HepG2 (cell line): Measurements from ENCODE around the gene DENND1C. TPM values are rescaled to one million over a fixed set of nuclear protein-coding genes. Genes with fewer than 3 reads are reported as not detected.
A peak's percentile ranks its signal among the peaks of the same experiment; 100 is the strongest.

Experiments
- ATAD3A ChIP-seq: sonication (generic); formaldehyde crosslinking; IDR thresholded peaks from 2 replicates; pipeline ENCODE4 v1.4.0; 2020; ENCODE audit warnings: missing genetic modification reagents
- FOXC1 ChIP-seq: sonication (generic); formaldehyde crosslinking; IDR thresholded peaks from 2 replicates; pipeline ENCODE4 v1.8.0; 2022; ENCODE audit warnings: mild to moderate bottlenecking, missing genetic modification reagents, borderline replicate concordance
- GMEB2 ChIP-seq: IDR thresholded peaks from 2 replicates; pipeline ENCODE4 v1.6.1; 2016; ENCODE audit warnings: missing biosample characterization, missing genetic modification reagents, low read depth
- GPN1 ChIP-seq: sonication (generic); formaldehyde crosslinking; IDR thresholded peaks from 2 replicates; pipeline ENCODE4 v1.5.1; 2020; ENCODE audit warnings: missing genetic modification reagents, borderline replicate concordance
- HDAC1 ChIP-seq: sonication (generic); formaldehyde crosslinking; IDR thresholded peaks from 2 replicates; pipeline ENCODE4 v1.5.1; 2020; ENCODE audit warnings: mild to moderate bottlenecking, missing genetic modification reagents
- KDM3A ChIP-seq: IDR thresholded peaks from 2 replicates; pipeline ENCODE4 v1.6.1; 2018; ENCODE audit warnings: low read depth, missing compliant biosample characterization
- MAX ChIP-seq: IDR thresholded peaks from 2 replicates; pipeline ENCODE4 v1.6.1; 2012; ENCODE audit warnings: inconsistent platforms
- NCOA1 ChIP-seq: sonication (generic); formaldehyde crosslinking; IDR thresholded peaks from 2 replicates; pipeline ENCODE4 v1.9.0; 2021; ENCODE audit warnings: missing genetic modification reagents
- ZBTB7B ChIP-seq: sonication (generic); formaldehyde crosslinking; IDR thresholded peaks from 2 replicates; pipeline ENCODE4 v1.4.0; 2020; ENCODE audit warnings: missing genetic modification reagents
- ZNF34 ChIP-seq: sonication (generic); formaldehyde crosslinking; IDR thresholded peaks from 2 replicates; pipeline ENCODE4 v1.4.0; 2020; ENCODE audit warnings: mild to moderate bottlenecking, missing genetic modification reagents, borderline replicate concordance
- ZNF367 ChIP-seq: sonication (generic); formaldehyde crosslinking; IDR thresholded peaks from 2 replicates; pipeline ENCODE4 v1.4.0; 2020; ENCODE audit warnings: missing genetic modification reagents, borderline replicate concordance
- ZNF512B ChIP-seq: sonication (generic); formaldehyde crosslinking; IDR thresholded peaks from 2 replicates; pipeline ENCODE4 v1.5.1; 2020; ENCODE audit warnings: missing genetic modification reagents, mild to moderate bottlenecking, borderline replicate concordance
- ZNF605 ChIP-seq: sonication (generic); formaldehyde crosslinking; IDR thresholded peaks from 2 replicates; pipeline ENCODE4 v1.8.0; 2022; ENCODE audit warnings: mild to moderate bottlenecking, missing genetic modification reagents
- ZNF781 ChIP-seq: sonication (generic); formaldehyde crosslinking; IDR thresholded peaks from 2 replicates; pipeline ENCODE4 v1.5.1; 2020; ENCODE audit warnings: borderline replicate concordance, mild to moderate bottlenecking, missing genetic modification reagents; ENCODE audit errors: not compliant biosample characterization
- polyA plus RNA-seq, 8 experiments: library from polyadenylated mRNA; depleted of rRNA in 3 of 8; stranded (reverse) in 7 of 8; unstranded in 1 of 8; fragments of >200 nt; fragmentation: Illumina TruSeq in 4 of 8; extraction: Trizol in 4 of 8; gene quantifications; 2 replicates each; pipeline versions ENCODE4 v1.2.1 to v1.2.3, GENCODE V29; 2011 to 2016; ENCODE audit warnings: low read depth in 4 of 8, missing spikeins in 1 of 8, mixed read lengths in 1 of 8; ENCODE audit not compliant: insufficient read depth in 1 of 8
- total RNA-seq, 5 experiments: library from RNA; depleted of rRNA; stranded (reverse); fragments of >200 nt; fragmentation: Illumina TruSeq; extraction: Trizol; gene quantifications; 2 replicates each; pipeline ENCODE4 v1.2.3, GENCODE V29; 2016; ENCODE audit warnings: low read depth in 1 of 5
- TF ChIP-seq, protein P1 (sequence below): sonication (generic); formaldehyde crosslinking; IDR thresholded peaks from 2 replicates; pipeline ENCODE4 v1.5.0; 2020; ENCODE audit warnings: mild to moderate bottlenecking, missing genetic modification reagents
- TF ChIP-seq, protein P2 (sequence below): sonication (generic); formaldehyde crosslinking; IDR thresholded peaks from 2 replicates; pipeline ENCODE4 v1.4.0; 2020; ENCODE audit warnings: mild to moderate bottlenecking, missing genetic modification reagents, borderline replicate concordance

The DENND1C gene
- total and polyA plus RNA-seq, 2 of the 13 experiments (the other 11 are each of a cell fraction or from before 2014, with no cell fraction given): 0.04 to 0.73 TPM

- TF ChIP-seq ZNF34 (no peak), ZBTB7B (CRISPR knock-in tag) (peak; percentile 47; the same call in 1 of the 2 replicates), NCOA1 (no peak), ZNF781 (CRISPR knock-in tag) (peak; percentile 39), KDM3A (CRISPR knock-in tag) (peak; percentile 77; the same call in 1 of the 2 replicates), ZNF605 (CRISPR knock-in tag) (peak; percentile 68), ZNF367 (CRISPR knock-in tag) (0 out of 2 replicates have a peak, but pooled peaks have one; percentile 29), GMEB2 (CRISPR knock-in tag) (no peak), FOXC1 (CRISPR knock-in tag) (0 out of 2 replicates have a peak, but pooled peaks have one; percentile 38), ZNF512B (CRISPR knock-in tag) (peak; percentile 67; the same call in 1 of the 2 replicates), MAX (0 out of 2 replicates have a peak, but pooled peaks have one; percentile 17), GPN1 (no peak), ATAD3A (no peak), HDAC1 (CRISPR knock-in tag) (peak; percentile 63; the same call in 1 of the 2 replicates)
- TF ChIP-seq, protein P1, sequence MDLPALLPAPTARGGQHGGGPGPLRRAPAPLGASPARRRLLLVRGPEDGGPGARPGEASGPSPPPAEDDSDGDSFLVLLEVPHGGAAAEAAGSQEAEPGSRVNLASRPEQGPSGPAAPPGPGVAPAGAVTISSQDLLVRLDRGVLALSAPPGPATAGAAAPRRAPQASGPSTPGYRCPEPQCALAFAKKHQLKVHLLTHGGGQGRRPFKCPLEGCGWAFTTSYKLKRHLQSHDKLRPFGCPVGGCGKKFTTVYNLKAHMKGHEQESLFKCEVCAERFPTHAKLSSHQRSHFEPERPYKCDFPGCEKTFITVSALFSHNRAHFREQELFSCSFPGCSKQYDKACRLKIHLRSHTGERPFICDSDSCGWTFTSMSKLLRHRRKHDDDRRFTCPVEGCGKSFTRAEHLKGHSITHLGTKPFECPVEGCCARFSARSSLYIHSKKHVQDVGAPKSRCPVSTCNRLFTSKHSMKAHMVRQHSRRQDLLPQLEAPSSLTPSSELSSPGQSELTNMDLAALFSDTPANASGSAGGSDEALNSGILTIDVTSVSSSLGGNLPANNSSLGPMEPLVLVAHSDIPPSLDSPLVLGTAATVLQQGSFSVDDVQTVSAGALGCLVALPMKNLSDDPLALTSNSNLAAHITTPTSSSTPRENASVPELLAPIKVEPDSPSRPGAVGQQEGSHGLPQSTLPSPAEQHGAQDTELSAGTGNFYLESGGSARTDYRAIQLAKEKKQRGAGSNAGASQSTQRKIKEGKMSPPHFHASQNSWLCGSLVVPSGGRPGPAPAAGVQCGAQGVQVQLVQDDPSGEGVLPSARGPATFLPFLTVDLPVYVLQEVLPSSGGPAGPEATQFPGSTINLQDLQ: no peak
- TF ChIP-seq, protein P2, sequence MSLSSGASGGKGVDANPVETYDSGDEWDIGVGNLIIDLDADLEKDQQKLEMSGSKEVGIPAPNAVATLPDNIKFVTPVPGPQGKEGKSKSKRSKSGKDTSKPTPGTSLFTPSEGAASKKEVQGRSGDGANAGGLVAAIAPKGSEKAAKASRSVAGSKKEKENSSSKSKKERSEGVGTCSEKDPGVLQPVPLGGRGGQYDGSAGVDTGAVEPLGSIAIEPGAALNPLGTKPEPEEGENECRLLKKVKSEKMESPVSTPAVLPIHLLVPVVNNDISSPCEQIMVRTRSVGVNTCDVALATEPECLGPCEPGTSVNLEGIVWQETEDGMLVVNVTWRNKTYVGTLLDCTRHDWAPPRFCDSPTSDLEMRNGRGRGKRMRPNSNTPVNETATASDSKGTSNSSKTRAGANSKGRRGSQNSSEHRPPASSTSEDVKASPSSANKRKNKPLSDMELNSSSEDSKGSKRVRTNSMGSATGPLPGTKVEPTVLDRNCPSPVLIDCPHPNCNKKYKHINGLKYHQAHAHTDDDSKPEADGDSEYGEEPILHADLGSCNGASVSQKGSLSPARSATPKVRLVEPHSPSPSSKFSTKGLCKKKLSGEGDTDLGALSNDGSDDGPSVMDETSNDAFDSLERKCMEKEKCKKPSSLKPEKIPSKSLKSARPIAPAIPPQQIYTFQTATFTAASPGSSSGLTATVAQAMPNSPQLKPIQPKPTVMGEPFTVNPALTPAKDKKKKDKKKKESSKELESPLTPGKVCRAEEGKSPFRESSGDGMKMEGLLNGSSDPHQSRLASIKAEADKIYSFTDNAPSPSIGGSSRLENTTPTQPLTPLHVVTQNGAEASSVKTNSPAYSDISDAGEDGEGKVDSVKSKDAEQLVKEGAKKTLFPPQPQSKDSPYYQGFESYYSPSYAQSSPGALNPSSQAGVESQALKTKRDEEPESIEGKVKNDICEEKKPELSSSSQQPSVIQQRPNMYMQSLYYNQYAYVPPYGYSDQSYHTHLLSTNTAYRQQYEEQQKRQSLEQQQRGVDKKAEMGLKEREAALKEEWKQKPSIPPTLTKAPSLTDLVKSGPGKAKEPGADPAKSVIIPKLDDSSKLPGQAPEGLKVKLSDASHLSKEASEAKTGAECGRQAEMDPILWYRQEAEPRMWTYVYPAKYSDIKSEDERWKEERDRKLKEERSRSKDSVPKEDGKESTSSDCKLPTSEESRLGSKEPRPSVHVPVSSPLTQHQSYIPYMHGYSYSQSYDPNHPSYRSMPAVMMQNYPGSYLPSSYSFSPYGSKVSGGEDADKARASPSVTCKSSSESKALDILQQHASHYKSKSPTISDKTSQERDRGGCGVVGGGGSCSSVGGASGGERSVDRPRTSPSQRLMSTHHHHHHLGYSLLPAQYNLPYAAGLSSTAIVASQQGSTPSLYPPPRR (CRISPR knock-in tag): 0 out of 2 replicates have a peak, but pooled peaks have one; percentile 30
These were observed 35.2 kb upstream of the DENND1C start (continued) for GRCh38 chr19:6516659-6517291.
